ENCODE results near the gene PC.

Gene PC

GRCh38 chr11:66867425-66868040 lies 90.7 kb downstream of the PC start:
- Mint-ChIP-seq H3K4me3 (no peak overlapping the region), H3K27me3 (ENCODE audit: low read depth) (no peaks in the 10 kb centered on the region), H3K4me1 (peaks cover 22% of the 10 kb centered on the region), H3K36me3 (ENCODE audit: low read depth) (peaks cover 3% of the 10 kb centered on the region), H3K27ac (peak overlapping the region in 2 of 3 experiments; percentile 56 to 97), H3K9me3 (no peaks in the 10 kb centered on the region)
- TF ChIP-seq CTCF (IDR thresholded peaks at IDR 0.05; ENCODE audit: unreplicated experiment in 3 of 3): no peak

GRCh38 chr11:66866511-66866986 lies 91.6 kb downstream of the PC start:
- peak overlapping the region; percentile 57 to 82 (median 71) for H3K4me3 Mint-ChIP-seq
- H3K27me3 Mint-ChIP-seq (ENCODE audit: low read depth): no peaks in the 10 kb centered on the region
- peaks cover 22% of the 10 kb centered on the region for H3K4me1 Mint-ChIP-seq
- H3K9me3 Mint-ChIP-seq: no peaks in the 10 kb centered on the region
- peak overlapping the region; percentile 68 to 97 (median 91) for H3K27ac Mint-ChIP-seq
- TF ChIP-seq CTCF (IDR thresholded peaks at IDR 0.05; ENCODE audit: unreplicated experiment in 3 of 3): no peak
- H3K36me3 Mint-ChIP-seq (ENCODE audit: low read depth): peaks cover 3% of the 10 kb centered on the region

GRCh38 chr11:66866007-66866406 lies 92.2 kb downstream of the PC start:
- Mint-ChIP-seq H3K4me1 (peaks cover 22% of the 10 kb centered on the region), H3K4me3 (peak overlapping the region; percentile 57 to 82 (median 58)), H3K36me3 (ENCODE audit: low read depth) (peaks cover 3% of the 10 kb centered on the region), H3K27me3 (ENCODE audit: low read depth) (no peaks in the 10 kb centered on the region), H3K9me3 (no peaks in the 10 kb centered on the region), H3K27ac (peak overlapping the region; percentile 68 to 97 (median 91))
- TF ChIP-seq CTCF (IDR thresholded peaks at IDR 0.05; ENCODE audit: unreplicated experiment in 3 of 3): no peak

GRCh38 chr11:66864924-66865697 lies 93.1 kb downstream of the PC start:
- no peak for TF ChIP-seq CTCF (IDR thresholded peaks at IDR 0.05; ENCODE audit: unreplicated experiment in 3 of 3)
- no peaks in the 10 kb centered on the region for H3K9me3 Mint-ChIP-seq
- H3K4me1 Mint-ChIP-seq: peaks cover 22% of the 10 kb centered on the region
- peak overlapping the region in 2 of 3 experiments; percentile 15 to 97 for H3K27ac Mint-ChIP-seq
- H3K4me3 Mint-ChIP-seq: peak overlapping the region; percentile 23 to 72 (median 63)
- H3K36me3 Mint-ChIP-seq (ENCODE audit: low read depth): peaks cover 3% of the 10 kb centered on the region
- H3K27me3 Mint-ChIP-seq (ENCODE audit: low read depth): no peaks in the 10 kb centered on the region

GRCh38 chr11:66864172-66864901 lies 93.8 kb downstream of the PC start:
- Mint-ChIP-seq H3K4me1 (peaks cover 22% of the 10 kb centered on the region), H3K9me3 (no peaks in the 10 kb centered on the region), H3K36me3 (ENCODE audit: low read depth) (peaks cover 3% of the 10 kb centered on the region), H3K4me3 (peak overlapping the region; percentile 33 to 72 (median 63)), H3K27ac (peak overlapping the region; percentile 11 to 97 (median 15)), H3K27me3 (ENCODE audit: low read depth) (no peaks in the 10 kb centered on the region)
- TF ChIP-seq CTCF (IDR thresholded peaks at IDR 0.05; ENCODE audit: unreplicated experiment in 3 of 3): no peak

All from nephron (organoid).